D341Med (cell line): ENCODE data around the gene ADCY9.
"Not testable (repeated sequence)": the region's sequence is repeated elsewhere in the genome, so short reads cannot be mapped to it uniquely, and the experiment has no call there.

Experiments
- DNase-seq: peaks from one replicate; pipeline ENCODE4 v3.0.0; 2012; ENCODE audit warnings: low spot score

Gene ADCY9

GRCh38 chr16:4067262-4068001, 48.8 kb downstream of the ADCY9 start:
- no peak for DNase-seq

GRCh38 chr16:4064950-4065352, 51.3 kb downstream of the ADCY9 start:
- no peak for DNase-seq

- DNase-seq, result no peak
These were observed 53.9 kb downstream of the ADCY9 start for GRCh38 chr16:4062212-4062802.

GRCh38 chr16:4060823-4061222, 55.4 kb downstream of the ADCY9 start:
- DNase-seq, result no peak

- DNase-seq, result no peak
These were observed 56.2 kb downstream of the ADCY9 start for GRCh38 chr16:4060009-4060408.

- DNase-seq, result no peak
These were observed 57.9 kb downstream of the ADCY9 start for GRCh38 chr16:4058386-4058785.

- DNase-seq, result no peak
These were observed 58.8 kb downstream of the ADCY9 start for GRCh38 chr16:4057439-4057877.

GRCh38 chr16:4056161-4057105, 59.8 kb downstream of the ADCY9 start:
- DNase-seq, result no peak

GRCh38 chr16:4055748-4056147, 60.5 kb downstream of the ADCY9 start:
- no peak for DNase-seq

- no peak for DNase-seq
These were observed 62.9 kb downstream of the ADCY9 start for GRCh38 chr16:4053301-4053845.

GRCh38 chr16:4052801-4053293, 63.4 kb downstream of the ADCY9 start:
- DNase-seq, result no peak

GRCh38 chr16:4052096-4052495, 64.1 kb downstream of the ADCY9 start:
- DNase-seq, result no peak

GRCh38 chr16:4051591-4051990, 64.7 kb downstream of the ADCY9 start:
- DNase-seq, result no peak

- DNase-seq, result no peak
These were observed 67.2 kb downstream of the ADCY9 start for GRCh38 chr16:4049031-4049430.

GRCh38 chr16:4048481-4048880, 67.8 kb downstream of the ADCY9 start:
- no peak for DNase-seq

GRCh38 chr16:4046221-4046620, 70.0 kb downstream of the ADCY9 start:
- DNase-seq, result no peak

GRCh38 chr16:4045561-4045960, 70.7 kb downstream of the ADCY9 start:
- DNase-seq, result not testable (repeated sequence)

GRCh38 chr16:4042581-4042980, 73.7 kb downstream of the ADCY9 start:
- DNase-seq, result no peak

- DNase-seq, result no peak
These were observed 77.8 kb downstream of the ADCY9 start for GRCh38 chr16:4038448-4038847.

GRCh38 chr16:4036952-4037351, 79.3 kb downstream of the ADCY9 start:
- DNase-seq, result not testable (repeated sequence)

- no peak for DNase-seq
These were observed 81.3 kb downstream of the ADCY9 start for GRCh38 chr16:4034963-4035362.

- no peak for DNase-seq
These were observed 82.3 kb downstream of the ADCY9 start for GRCh38 chr16:4033951-4034350.
